Activated CD4-positive, alpha-beta T cell treated with anti-CD3 and anti-CD28 coated beads, Interleukin-10, Interleukin-2, amounts not matched to agents 100 ng/mL and 50 ng/mL, durations not matched to agents 16 hours and 8 hours (primary cell): ENCODE results near the gene SLC39A7.

Experiments used
- DNase-seq: peaks from one replicate; pipeline ENCODE4 v3.0.0-alpha.2; 2020

The SLC39A7 gene, protein sequence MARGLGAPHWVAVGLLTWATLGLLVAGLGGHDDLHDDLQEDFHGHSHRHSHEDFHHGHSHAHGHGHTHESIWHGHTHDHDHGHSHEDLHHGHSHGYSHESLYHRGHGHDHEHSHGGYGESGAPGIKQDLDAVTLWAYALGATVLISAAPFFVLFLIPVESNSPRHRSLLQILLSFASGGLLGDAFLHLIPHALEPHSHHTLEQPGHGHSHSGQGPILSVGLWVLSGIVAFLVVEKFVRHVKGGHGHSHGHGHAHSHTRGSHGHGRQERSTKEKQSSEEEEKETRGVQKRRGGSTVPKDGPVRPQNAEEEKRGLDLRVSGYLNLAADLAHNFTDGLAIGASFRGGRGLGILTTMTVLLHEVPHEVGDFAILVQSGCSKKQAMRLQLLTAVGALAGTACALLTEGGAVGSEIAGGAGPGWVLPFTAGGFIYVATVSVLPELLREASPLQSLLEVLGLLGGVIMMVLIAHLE

DNA sequence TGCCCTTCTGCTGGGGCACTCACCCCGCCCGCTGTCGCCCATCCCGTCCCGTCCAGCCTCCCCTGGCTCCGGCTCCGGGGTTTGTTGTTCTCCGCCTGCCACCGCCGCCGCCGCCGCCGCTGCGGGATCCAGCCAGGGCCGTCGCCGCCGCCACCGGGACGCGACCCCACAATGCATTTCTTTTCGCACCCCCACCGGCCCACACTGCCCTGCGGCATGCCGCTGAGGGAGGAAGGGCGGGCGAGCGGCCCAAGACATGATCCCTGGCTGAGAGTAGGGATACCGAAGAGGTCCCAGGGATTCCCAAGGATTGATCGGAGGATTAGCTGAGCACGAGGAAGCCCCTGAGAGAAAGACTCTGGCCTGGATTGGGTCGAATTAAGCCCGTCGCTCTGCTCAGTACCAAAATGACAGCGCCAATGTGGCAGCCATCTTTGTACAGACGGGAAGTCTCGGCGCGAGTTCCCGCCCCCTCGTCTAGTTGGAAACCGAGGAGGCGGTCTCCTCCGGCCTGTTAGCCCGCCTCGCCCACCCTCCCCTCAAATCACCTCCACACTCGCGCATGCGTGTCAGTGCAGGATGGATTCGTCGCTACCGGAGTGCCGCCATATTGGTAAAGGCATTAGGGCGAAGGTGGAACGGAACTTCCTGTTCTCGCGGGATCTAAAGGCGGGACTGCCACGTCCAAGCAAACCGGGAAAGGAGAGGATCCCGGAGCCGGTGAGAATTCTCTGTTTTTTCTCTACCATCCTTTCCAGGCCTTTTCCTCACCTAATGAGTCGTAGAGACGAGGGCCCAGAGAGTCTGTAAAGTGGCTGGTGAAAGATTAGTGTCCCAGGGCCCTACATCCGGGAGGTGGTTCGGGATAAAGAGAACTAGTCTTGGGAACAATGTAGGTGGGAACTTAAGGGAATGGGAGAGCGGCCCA lies at the start of gene SLC39A7, which contains the start of gene RXRB:
Gene SLC39A7, plus strand, starts transcription at position 649 of the 928 bp plus-strand sequence. CDS start 379 bp downstream, outside the sequence.
Gene RXRB, minus strand, starts transcription at position 447 of the 928 bp plus-strand sequence. Its CDS starts 189 bp downstream, at position 258.
- peak; percentile 99 for DNase-seq

DNA sequence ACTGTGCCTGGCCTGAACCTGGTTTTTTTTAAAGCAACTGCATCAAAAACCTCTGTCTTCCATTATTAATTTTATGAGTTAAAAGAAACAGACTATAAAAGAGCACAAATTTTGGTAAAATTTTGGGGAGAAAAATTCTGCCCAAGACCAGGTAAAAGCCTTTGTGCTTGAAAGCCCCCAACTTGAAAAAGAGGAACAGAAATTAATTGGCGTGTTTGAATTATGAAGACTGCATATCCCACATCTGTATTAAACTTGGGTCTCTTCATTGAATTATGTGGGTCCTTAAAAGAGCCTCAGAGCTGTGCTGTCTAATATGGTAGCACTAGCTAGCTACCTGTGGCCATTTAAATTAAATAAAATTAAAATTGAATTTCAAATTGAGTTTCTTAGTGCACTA lies 49.6 kb upstream of the SLC39A7 start:
- no peak for DNase-seq

DNA sequence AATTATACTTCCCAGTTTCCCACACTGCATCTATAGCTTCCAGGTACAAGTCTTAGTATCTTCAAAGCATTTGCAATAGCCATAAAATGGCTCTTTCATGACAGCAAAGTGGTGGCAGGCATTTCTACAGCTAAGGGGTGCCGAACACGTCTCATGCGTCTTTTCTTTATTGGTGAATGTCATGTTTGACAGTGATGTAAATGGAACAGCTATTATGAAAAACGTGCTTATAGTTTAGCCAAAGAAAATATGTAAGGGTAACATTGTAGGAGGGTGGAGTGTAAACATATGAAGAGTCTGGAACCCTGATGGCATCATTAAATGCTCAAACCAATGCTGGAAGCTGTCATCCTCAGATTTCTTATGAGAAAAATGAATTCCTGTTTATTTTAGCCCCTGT lies 46.3 kb upstream of the SLC39A7 start:
- DNase-seq, result no peak

DNA sequence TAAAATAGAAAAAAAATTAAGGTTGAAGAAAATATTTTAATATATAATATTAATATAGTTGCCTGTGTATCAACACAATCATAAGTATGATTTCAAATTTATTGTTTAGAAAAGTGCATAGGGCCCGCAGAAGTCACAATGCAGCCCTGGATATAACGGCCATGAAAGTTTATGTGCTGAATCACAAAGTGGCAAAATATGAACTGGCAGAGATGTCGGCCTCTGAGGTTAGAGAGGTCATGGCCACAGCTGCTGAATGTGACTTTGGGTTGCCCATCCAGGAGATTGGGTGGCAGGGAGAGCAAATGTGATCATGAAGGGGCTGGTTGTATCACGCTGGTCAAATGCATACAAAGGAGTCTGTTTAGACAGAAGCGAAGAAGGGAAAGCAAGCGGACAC lies 44.1 kb upstream of the SLC39A7 start:
- DNase-seq, result no peak

DNA sequence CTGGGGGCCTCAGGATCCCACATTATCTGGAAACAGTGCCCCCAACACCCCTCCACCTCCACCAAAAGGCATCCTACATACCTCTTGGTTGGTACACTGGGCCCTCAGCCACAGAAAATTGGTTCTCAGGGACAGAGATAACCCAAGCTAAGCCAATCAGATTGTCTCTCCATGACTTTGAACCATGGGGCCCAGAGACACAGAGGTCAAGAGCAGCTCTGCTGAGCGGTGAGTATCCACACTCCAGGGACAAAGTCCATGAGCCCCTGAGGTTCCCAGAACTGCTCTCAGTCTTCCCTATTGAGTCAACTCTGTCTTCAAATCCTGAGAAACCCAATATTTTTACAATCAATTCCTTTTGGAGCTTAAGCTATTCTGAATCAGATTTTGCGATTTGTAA lies 43.7 kb upstream of the SLC39A7 start:
- no peak for DNase-seq

DNA sequence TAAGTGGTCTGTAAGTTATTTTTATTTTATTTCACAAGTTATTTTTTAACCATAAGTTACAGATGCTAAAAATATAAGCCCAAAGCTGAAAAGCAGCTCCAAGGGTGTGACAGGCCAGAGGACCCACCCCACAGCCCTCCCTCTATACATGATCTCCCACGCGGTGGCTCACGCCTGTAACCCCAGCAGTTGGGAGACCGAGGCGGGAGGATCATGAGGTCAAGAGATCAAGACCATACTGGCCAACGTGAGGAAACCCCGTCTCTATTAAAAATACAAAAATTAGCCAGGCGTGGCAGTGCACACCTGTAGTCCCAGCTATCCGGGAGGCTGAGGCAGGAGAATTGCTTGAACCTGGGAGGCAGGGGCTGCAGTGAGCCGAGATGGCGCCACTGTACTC lies 40.6 kb upstream of the SLC39A7 start:
- DNase-seq, result no peak

DNA sequence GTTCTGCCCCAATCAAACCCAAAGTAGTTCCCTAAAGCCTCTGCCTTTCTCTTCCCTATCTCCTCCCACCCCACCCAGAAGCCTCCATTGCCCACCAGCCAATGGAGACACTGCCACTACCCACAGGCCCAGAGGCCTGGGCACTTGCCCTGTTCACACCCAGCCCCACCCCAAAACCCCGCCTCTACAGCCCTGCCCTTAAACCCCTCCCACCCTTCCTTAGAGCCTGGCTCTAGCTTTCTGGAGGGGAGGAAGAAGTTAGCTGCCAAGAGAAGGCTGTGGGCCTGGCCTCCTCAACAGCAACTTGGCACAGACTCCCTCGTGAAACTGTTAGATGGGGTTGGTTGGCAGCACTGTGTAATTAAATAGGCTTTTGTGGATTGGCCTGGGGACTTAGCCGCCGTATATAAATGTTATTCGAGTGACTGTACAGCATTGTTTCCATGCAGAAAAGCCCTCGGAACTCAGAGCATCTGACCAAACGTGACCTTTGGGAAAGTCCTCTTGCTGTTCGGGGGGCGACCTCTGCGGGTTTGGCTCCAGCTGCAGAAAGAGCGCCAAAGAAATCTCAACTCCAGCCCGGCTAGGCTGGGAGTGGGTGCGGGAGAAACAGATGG lies 39.8 kb upstream of the SLC39A7 start:
- peak; percentile 27 for DNase-seq

DNA sequence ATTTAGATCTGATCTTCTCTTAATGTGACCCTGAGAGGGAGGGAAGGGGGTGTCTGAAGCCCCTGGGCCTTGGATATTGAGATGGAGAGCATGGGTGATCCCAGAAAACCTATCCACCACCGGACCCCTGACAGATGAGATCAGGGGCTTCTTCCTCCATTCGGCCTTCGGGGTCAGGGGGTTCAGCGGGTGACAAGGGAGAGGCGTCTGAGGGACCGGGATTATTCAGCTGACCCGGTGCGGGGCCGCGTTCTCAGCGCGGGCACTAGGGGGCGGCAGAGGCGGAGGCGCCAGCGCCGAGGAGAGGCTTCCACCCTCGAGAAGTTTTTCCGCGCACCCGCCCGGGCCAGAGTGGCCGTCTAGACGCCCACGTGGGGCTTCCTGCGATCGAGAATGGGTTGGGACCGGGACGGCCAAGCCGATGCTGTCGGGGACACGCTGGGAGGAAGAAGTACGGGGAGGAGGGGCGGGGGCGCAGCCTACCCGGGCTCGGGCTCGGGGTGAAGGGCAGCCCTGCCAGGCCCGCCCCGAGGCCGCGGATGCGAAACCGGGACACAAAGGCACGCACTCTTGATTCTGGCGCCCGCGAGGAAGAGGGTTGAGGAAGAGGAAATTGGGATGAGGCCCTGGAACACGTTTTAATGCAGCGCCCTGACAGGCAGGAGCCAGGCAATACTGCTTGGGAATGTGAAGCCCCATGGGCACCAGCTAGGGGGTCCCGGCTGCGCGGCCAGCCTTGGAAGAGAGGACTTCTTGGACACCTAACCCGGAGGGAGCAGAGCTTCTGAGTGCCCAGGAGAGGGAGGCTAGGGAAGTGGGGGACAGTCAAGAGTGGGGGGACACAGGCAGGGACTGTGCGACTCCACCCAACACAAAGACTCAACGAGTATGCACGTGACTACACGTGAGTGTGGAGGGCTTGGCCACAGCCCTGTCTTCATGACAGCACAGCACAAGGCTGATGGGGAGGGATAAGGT lies 39.0 kb upstream of the SLC39A7 start:
- peak; percentile 88 for DNase-seq

DNA sequence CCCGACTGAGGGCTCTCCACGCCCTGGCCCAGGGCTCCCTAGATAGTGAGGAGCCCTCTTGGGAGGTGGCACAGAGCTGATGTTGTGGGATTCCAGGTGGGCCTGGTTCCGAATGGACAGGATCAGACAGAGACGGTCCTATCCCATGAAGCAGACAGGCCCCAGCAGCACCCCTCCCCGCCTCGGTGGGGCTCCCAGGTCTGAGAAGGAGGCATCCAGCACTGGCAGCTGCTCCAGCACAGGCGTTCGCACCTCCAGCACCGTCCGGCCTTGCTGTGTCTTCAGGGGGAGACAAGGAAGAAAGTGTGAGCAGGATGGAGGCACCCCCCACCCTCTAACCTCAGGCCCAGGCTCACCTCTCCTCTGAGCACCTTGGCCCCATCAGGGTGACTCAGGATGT lies 37.1 kb upstream of the SLC39A7 start:
- no peak for DNase-seq

DNA sequence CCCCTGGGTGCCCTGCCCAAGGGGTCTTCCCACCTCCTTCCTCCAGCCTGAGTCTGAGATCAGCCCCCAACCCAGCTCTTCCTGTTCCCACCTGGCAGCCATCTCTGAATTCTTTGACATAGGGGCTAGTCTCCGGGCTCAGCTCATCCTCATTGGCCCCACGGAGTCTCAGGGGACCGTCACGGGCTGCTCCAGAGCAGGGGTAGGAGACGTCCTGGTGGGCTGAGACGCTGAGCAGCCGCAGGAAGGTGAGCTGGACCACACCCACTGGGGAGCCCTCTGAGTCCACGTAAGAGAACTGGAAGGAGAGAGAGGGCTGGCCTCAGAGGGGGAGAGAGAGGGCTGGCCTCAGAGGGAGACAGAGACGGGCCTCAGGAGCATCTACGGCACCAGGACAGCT lies 36.5 kb upstream of the SLC39A7 start:
- DNase-seq, result no peak

DNA sequence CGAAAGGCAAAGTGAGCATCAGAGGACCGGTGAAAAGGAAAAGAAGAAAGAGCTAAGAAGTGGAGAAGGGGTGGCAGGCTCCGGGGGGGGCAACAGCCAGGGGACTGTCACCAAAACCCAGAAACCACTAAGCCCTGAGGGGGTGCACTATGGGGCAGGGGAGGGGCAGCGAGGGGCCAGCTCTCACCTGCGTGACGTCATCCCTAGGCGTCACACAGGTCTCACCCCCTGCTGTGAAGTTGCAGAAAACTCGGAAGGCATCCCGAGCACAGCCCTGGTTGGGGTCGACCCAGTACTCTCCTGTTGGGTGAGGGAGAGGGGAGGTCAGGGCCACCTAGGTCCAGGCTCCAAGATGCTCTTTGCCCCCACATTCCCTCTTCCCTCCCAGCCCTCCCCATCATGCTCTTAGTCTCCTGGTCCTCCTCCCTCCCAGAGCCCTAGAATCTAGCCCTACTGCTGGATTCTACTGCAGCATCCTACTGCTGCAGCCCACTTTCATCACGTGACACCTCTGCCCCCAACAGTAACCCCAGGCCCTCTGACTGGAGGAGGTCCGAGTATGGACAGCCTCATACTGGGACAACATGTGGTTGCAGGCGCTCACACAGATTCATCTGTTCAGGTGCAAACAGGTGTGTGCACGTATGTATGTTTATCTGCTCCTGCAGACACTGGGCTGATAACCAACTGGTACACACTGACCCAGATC lies 35.8 kb upstream of the SLC39A7 start:
- DNase-seq, result no peak

DNA sequence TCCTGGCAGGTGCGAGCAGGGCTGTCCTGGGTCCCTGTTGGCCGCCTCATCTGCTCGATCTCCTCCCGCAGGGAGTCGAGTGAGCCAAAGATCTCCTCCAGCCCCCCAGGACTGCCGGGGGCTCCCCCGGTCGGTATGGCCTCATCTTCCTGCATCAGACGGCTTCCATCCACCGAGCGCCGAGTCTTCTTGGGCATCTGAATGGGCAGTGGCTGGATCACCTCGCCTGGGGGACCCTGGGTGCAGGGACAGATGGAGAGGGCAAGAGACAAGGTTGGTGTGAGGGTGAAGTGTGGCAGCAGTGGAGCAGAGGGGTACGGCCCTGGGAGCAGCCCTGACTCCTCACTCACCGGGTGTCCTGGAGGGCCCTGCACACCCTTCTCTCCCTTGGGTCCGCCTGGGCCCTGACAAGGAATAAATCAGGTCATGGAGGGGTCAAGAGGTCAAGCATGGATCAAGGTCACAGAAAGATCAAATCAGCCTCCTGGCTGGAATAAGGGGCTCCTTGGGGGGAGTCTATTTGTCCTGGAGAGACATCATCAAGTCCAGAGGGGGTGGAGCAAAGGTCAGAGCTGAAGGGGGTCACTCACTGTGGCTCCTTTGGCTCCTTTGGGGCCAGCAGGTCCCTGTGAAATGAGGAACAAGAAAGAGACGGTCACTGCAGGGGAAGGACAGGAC lies 34.9 kb upstream of the SLC39A7 start:
- DNase-seq, result no peak

DNA sequence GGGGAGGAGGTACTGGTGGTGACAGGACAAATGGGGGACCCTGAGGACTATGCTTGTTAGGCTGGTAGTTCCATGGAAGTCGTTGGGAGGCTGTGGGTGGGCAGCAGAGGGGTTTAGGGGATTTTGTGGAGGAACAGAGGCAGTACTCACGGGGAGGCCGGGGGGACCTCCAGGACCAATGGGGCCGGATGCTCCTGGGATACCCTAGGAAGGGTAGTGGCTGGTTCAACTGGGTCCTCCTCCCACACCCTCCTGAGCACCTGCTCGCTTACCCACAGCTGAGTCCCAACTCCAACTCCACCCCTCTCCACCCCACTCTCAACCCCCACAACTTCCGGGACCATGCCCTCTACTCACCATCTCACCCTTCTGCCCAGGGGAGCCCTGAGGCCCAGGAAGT lies 34.3 kb upstream of the SLC39A7 start:
- DNase-seq, result no peak

DNA sequence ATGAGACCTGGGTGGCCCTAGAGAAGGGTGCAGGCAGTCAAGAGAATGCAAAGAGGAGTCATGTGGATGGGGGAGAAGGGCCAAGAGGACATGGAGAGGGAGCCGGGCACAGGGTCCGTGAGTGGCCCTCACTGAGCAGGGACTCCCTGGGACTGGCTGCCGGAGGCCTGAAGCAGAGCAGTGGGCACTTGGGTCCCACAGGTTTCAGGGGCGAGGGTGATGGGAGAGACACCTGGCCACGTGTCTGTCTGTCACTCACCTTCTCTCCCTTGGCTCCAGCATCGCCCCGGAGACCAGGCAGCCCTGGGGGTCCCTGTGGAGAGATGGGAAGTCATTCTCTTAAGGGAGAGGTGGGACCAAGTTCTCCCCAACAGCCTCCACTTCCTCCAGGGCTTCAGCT lies 33.9 kb upstream of the SLC39A7 start:
- DNase-seq, result no peak

DNA sequence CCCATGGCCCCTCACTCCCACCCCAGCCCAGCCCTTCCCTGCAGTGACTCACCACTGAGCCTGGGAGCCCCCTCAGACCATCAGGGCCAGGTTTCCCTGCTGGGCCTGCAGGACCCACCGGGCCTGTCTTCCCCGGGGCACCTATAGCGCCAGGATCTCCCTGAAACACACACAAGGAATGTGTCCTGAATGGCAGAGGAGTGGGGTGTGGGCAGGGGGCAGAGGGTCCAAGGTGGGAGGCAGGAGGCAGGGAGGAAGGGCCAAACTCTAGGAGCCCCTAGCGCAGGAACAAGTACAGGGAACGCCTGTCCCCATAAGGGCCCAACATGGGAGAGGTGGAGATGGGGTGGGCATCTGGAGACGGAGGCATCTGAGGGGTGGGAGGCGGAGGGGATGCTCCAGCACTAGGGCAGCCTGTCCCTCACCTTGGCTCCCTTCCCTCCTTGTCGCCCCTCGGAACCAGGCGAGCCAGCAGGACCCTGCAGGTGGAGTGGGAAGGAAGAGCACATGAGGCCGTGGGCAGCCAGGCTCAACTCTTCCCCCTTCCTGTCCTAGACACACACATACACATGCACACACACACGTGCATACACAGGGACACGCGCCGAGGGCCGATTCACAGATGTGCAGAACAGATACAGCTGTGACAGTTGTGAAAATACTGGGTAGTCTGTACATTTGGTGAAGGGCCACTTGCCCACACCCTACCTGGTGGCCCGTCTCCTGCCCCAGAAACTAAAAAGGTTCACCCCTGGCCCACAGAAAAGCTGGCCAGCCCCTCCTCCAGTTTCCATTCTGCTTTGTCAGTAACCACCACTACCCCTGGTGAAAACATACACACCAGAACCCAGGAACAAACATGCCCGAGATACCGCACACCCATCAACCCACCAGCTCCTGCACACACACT lies 33.0 kb upstream of the SLC39A7 start:
- no peak for DNase-seq

DNA sequence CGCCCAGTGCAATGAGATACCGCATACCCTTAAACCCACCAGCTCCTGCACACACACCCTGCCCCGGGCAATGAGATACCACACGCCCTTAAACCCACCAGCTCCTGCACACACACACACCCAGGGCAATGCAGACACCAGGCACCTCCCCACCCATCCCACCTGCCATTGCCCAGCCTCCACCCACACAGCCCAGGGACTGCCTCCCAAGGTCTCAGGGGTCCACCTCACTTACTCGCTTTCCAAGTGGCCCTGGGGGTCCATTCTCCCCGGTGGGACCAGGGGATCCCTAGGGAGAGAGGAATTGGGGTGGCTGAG lies 32.4 kb upstream of the SLC39A7 start:
- no peak for DNase-seq

DNA sequence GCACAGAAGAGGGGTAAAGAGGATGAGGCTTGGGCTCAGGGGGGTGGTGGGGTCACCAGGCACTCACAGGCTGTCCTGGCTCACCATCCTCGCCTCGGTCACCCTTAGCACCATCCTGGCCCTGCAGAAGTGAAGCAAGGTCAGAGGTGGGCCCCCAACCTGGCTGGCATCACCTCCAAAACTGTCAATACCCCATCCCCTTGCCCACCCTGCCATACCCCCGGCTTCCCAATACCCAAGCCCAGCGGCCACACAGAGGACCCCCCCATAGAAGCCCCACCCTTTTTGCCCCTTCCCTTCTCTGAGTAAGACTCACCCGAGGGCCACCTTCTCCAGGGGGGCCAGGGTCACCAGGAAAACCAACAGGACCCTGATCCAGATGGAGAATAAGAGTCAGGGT lies 32.0 kb upstream of the SLC39A7 start:
- DNase-seq, result no peak

DNA sequence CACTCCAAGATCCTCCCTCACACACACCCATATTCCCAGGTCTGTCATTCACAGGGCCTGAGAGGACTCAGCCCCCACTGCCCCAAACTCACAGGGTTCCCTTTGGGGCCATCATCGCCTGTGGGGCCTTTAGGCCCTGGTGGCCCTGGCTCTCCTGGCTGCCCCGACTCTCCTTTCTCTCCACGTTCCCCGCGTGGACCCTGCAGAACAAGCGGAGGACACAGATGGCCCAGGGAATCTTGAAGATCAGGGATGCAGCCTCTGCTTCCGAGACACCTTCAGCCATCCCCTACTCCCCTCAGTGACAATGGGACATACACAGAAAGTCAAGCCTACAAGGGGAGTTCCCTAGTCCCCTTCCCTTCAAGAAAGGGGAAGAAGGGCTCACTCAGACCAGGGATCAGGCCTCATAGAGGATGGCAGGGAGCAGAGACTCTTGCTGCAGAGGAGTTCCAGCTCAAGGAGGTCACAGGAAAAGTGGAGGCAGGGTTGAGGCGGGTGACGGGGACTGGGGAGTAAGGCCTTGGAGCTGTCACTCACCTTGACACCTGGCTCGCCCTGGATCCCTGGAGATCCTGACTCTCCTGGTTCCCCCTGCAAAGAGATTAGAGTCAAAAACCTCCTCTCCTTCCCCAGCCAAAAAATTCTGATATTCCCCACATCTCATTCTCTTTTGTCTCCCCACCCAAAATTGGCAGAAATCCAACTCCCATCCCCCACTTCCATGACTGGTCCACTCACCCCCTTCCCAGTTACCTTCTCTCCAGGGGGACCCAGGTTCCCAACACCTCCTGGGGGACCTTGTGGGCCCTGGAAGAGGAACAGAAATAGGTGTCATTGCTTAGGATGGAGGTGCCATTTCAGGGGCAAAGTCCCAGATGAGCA lies 31.1 kb upstream of the SLC39A7 start:
- DNase-seq, result no peak
